ENCODE results near the gene MOB2.

MOB2 gene

DNA sequence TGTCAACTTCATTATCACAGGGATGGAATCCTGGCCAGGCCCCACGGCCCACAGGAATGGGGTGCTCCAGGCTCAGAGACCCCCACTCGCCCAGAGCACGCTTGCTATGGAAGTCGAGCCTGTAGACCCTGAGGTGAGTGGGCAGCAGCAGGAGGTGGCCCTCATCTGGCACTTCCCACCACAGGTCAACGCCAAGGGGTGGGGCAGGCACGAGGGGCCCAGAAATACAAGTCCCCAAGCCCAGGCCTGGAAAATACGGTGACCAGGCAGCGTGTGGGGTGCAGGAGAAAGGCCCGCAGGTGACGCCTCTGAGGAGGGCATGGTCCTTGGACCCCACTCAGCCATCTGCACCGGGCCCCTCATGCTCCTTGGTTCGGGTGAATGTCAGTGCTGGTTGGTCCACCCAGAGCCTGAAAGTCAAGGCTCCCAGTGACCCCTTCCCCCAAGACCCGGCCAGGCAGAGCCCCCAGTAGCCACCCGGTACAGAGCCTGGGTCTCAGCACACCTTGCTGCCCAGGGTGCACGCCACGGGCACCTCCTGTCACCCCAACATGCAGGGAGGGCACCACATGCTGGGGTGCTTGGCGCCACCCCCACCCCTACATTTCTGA, 2.4 kb downstream of the MOB2 start:
- DNase-seq, result no peak

DNA sequence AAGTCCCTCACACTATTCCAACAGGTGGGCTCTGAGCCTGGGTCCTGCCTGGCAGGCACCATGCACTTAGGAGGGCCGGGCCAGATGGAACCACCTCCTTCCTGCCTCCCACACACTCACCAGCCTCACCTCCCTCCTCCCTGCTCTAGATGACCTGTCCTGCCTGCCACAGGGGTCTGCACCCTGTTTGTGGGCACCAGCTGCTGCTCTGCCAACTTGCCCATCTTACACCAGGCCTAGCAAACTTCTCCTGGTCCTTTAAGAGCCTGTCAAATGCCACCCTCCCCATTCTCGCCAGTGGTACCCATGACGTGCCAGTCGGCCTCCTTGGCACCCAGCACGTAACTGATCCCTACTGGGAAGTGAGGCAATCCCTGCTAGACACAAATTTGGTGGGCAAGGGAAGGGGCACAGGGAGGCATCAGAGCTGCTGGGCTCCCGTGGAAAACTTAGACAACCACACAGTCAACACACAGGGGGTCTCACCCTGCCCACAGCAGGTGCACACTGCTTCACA, 3.1 kb downstream of the MOB2 start:
- DNase-seq, result no peak

DNA sequence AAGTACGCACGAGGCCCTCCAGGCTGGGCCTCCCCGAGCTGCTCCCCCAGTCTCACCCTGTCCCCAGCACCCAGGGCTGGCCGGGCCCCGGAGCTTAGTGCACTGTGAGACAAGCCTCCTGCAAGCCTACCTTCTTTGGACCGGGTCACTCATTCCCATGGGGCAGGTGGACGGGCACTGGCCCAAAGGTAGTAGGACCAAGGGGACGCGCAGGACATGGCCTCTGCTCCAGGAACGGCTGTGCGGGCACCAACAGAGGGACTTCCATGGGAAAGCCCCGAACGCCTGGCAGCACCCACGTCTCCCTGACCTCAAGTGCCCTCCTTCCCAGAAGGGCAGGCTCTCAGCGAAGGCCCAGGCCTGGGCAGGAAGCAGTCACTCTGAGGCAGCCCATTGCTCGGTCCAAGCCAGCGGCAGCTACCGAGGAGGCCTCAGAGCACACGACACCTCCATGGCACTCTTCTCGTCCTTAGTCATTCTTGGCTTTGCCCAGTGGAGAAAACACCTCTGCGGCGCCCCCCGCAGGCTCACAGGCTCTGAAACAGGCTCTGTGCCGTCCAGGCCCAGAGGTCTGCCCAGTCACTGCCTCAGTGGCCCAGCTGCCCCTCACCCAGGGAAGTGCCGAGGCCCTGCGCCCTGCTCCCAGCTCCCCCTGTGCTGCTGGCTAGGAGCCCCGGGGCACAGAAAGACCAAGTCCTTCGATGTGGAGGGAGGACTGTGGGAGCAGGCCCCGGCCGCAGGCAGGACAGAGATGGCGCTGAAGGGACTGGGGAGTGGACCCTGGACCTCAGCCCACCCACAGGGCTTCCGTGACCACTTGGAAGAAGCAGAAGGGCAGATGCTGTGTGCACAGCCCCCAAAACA, 3.8 kb downstream of the MOB2 start:
- no peak for DNase-seq

- DNase-seq, result no peak
Observed at GRCh38 chr11:1481861-1482441, 4.6 kb downstream of the MOB2 start.

DNA sequence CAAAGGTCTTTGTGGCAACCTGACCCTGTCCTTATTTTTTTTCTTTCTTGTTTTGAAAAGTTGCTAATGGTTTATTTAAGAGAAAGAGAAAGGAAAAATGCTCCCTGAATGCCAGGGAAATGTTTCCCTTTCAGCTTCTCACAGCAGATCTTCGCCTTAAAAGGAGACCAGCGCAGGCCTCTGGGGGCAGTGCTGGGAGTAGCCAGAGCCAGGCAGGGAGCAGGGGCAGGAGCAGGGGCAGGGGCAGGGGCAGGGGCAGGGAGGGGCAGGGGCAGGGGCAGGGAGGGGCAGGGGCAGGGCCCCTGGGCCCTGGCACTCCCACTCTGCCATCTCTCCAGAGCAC, 5.1 kb downstream of the MOB2 start:
- DNase-seq, result no peak

DNA sequence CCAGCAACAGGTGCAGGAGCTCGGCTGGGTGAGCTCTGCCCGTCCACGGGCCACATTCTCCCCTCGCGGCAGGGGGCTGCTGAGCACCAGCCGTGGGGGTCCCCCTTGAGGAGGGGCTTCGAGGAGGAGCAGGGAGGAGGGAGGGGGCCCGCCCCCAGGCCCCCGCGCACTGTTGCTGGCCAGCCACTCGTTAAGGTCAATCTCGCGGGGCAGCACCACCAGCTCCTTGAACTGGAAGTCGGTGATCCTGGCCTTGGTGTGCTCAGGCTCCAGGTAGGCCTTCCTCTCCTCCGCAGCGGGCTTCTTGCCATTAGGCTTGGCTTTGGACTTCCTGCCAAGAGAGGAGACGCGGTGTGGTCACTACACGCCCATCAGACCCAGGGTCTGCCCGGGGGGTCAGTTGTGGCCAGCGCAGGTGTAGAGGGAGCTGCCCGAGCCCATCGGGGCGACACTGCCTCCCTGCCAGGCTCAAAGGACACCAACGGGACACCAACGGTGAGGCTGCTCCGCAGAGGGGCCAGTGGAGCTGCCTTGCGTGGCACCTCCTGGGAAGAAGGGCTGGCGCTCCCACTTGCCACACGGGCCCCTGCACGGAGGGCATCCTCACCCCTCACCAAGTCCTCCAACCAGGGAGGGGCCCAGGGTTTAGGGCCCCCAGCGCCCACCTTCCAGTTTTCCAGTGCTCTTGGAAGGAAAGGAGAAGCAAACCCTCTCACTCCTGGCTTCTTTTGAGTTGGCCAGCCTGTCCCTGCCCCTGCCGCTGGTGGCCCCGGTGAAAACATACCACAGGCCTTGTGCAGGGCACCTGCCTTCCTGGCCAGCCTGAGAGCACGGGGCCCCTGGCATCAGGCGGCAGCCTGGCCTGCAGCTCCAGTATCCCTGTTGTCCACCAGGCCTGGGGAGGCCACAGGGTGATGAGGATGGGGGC, 5.8 kb downstream of the MOB2 start:
- no peak for DNase-seq

DNA sequence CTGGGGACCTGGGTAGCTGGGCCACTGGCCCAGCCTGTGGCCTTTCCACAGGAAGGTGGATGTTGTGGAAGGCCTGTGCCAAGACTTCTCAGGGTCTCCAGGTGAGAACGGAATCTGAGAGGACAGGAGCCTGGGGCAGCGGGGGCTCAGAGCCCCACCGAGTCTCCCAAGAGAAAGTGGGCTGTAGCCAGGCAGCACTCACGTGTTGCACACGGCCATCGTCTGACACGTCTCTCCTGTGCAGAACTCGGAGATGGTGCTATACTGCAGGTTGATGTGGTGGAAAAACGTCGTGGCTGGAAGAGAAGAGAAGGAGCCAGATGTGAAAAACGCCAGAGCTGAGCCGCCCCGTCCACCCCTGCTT, 6.4 kb downstream of the MOB2 start:
- no peak for DNase-seq

GRCh38 chr11:1479678-1480118, 6.9 kb downstream of the MOB2 start:
- DNase-seq, result no peak

GRCh38 chr11:1479006-1479677, 7.4 kb downstream of the MOB2 start:
- DNase-seq, result no peak

DNA sequence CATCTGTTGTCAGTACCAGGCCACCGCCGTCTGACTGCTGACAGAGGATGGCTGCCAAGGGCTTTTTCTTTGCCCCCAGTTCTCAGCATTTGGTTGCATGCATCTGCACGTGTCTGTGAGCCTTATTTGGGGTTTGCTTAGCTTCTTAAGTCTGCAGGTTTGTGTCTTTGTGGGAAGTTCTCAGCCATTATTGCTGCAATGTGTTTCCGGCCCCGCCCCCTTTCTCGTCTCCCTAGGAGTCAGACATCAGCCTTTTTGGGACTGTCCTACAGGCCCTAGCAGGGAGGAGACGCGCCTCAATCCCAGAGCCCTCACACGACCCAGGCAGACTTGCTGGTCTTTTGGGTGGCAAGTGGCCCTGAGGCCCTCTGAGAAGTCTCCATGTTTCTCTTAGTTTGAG, 8.0 kb downstream of the MOB2 start:
- DNase-seq, result no peak

DNA sequence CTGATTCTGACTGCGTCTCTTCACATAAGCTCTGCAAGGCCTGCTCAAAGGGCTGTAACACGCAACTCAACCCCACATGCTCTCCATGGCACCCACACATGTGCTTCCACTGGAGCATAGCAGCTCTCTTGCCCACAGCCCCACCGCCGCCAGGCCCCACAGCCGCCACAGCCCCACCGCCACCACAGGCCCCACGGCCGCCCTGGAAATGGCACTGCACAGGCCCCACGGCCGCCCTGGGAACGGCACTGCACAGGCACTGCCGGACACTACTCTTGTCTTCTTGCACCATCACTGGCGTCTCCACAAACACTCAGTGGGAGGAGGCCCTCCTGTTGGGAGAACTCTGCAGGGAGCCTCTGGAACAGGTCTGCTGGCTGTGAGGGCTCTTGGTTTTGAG, 8.6 kb downstream of the MOB2 start:
- no peak for DNase-seq

DNA sequence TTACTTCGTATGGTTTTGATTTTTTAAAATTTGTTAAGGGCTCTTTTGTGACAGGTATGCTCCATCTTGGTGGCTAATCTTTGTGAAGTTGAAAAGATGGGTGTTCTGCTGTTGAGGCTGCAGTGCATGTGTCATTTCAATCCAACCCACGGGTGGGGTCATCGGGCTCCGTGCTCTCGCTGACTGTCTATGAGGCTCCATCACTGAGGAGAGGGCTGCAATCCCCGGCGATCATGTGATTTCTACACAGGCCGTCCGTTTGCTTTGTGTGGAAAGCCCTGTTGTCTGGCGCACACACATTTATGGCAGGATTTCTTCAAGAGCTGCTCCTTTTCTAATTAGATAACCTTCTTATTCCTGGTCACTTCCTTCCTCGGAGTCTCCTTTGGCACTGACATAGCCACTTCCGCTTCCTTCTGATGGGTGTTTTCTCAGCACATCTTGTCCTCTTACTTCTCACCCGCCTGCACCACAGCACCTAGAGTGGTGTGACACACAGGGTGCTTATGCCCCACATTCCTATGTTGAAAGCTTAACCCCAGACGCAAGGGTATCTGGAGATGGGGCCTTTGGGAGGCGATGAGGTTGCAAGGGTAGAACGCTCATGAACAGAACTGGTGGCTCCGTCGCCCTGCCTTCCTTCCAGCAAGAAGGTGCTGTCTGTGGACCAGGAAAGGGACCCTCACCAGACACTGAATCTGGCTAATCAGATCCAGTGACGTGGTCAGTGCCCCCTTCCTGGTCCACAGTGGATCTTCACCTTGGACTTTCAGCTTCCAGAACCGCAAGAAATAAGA, 9.4 kb downstream of the MOB2 start:
- DNase-seq, result no peak

- DNase-seq, result no peak
Observed at GRCh38 chr11:1475841-1476240, 10.7 kb downstream of the MOB2 start.

- DNase-seq, result no peak
Observed at GRCh38 chr11:1473786-1474185, 12.8 kb downstream of the MOB2 start.

GRCh38 chr11:1473011-1473628, 13.5 kb downstream of the MOB2 start:
- DNase-seq, result no peak

DNA sequence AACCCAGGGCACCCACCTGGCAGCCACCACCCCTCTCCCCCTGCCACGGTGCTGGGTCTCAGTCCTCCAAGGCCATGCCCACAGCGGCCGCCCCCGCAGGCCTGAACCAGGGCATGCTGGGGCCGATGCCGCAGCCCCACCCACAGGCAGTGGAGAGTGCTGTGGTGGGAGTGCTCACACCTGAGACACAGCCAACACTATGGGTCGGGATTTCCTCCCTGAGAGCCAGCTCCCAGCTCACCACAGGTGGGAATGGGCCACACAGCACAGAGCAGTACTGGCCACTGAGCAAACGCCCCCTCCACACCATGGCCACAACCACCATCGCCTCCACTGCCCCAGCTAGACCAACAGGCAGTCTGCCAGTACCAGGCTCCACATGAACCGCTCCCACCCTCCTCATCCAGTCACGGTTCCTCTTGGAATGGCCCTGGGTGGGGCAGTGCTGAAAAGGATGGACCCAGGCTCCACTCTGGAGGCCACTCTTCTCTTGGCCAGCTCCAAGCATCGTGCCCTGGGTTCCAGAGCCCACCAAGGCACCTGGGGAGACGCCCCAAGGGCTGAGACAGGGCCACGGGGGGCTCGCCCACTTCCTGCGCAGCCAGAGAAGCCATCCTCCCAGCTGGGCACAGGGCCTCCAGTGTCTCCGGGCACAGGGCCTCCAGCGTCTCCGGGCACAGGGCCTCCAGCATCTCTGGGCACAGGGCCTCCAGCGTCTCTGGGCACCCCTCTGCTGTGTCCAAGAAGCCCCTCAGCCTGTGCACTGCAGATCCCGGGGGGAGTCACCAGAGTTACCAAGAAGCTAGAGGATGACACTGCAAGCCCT, 14.2 kb downstream of the MOB2 start:
- no peak for DNase-seq

GRCh38 chr11:1471736-1472135, 14.8 kb downstream of the MOB2 start:
- DNase-seq, result no peak

DNA sequence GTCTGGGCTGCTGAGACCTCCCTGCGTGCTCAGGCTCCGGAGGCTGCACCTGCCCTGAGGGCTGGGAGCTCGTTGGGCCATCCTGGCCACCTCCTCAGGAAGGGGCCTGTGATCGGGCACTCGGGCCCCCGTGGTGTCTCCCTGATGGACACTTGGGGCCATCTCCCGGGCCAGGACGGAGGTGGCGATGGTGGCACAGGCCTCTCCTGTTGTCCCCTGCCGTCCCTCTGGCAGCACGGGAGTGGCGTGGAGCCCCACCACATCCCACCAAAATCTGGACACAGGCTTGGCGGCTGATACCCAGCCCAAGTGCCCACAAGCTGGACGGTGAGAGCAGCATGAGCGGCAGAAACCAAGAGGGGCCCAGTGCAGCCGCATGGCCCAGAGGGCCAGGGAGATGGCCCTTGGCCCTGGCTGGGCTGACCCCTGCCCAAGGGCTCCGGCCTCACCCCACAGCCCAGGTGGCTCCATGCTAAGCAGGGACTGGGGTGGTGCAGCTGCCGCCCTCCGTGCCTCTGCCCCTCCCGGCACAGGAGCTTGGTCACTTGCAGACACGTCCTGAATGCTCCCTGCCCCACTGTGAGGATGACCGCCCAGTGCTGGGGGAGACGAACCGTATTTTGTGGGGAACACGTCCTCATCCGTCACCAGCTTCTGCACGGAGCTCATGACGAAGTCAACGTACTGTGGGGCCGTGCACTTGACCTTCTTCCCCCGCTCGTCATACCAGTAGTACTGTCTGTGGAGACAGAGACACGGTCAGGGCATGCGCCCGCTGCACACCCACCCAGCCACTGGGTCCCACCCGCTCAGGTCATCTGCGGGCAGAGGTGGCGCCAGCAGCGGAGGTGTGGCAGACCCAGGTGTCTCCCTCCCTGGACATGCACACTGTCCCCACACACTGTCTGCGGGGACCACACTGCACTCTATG, 15.6 kb downstream of the MOB2 start:
- DNase-seq, result no peak

Data from SW 1271 (cell line).